NCI-H2171 treated with DMSO at 0.1 percent for 48 hours (cell line): ENCODE data around the gene RNASEH2C.
"Not testable (repeated sequence)": the region's sequence is repeated elsewhere in the genome, so short reads cannot be mapped to it uniquely, and the experiment has no call there.

Source experiments
- DNase-seq: peaks from one replicate; lab custom pipeline; 2025; lab: John Stamatoyannopoulos, UW

RNASEH2C gene

DNA sequence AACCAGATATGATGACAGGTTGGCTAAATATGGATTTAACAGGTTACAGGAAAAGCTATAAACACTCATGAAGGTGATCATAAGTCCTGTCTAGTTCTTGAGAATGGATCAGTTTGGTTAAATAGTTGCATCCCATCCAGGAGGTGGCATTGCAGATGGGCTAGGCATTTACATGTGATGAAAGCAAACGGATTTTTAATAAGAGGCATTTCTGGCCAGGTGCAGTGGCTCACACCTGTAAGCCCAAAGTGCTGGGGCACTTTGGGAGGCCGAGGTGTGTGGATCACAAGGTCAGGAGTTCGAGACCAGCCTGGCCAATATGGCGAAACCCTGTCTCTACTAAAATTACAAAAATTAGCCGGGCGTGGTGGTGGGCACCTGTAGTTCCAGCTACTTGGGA lies 37.1 kb downstream of the RNASEH2C start:
- not testable (repeated sequence) for DNase-seq

- no peak for DNase-seq
These were observed 40.3 kb downstream of the RNASEH2C start for GRCh38 chr11:65680192-65680743.

DNA sequence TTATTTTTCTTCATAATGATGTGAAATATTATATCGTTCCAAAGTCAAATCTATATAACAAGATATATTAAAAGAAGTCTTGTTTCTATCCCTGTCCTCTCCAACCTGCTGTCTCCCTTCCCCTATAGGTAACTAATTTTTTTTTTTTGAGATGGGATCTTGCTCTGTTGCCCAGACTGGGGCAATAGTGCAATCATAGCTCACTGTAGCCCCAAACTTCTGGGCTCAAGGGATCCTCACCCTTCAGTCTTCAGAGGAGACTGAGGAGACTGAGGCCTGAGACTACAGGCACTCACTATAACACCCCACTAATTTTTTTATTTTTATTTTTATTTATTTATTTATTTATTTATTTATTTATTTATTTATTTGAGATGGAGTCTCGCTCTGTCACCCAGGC lies 47.6 kb downstream of the RNASEH2C start:
- no peak for DNase-seq

DNA sequence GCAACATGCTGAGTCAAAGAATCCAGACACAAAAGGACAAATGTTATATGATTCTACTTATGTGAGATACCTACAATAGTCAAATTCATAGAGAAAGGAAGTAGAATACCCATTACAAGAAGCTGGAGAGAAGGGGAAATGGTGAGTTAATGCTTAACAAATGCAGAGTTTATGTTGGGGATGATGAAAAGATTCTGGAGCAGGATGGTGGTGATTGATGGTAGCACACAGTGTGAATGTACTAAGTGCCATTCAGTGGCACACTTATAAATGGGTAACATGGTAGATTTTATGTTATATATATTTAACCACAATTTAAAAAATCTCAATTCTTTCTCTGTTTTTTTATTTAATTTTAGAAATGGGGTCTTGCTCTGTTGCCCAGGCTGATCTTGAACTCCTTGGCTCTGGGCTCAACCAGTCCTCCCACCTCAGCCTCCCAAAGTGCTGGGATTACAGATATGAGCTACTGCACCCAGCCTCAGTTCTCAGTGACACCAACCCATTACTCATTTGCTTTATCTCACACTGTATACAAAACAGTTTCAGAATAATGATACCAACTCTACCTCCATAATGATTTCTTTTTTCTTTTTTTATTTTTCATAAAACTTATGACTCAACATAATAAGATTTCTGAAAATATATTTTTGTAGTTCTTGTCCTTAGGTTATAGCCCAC lies 48.3 kb downstream of the RNASEH2C start:
- no peak for DNase-seq
